ENCODE measurements around the gene UACA.
"Not testable (repeated sequence)": the region's sequence is repeated elsewhere in the genome, so short reads cannot be mapped to it uniquely, and the experiment has no call there.

UACA gene

GRCh38 chr15:70618929-70619328, 144.4 kb downstream of the UACA start:
- no peak for DNase-seq

- no peak for DNase-seq
These were observed 145.5 kb downstream of the UACA start for GRCh38 chr15:70617911-70618287.

GRCh38 chr15:70617076-70617910, 146.1 kb downstream of the UACA start:
- no peak for DNase-seq

- DNase-seq, result not testable (repeated sequence)
These were observed 147.0 kb downstream of the UACA start for GRCh38 chr15:70616311-70616756.

- no peak for DNase-seq
These were observed 147.7 kb downstream of the UACA start for GRCh38 chr15:70615435-70616310.

GRCh38 chr15:70614221-70614620, 149.1 kb downstream of the UACA start:
- DNase-seq, result no peak

- no peak for DNase-seq
These were observed 150.1 kb downstream of the UACA start for GRCh38 chr15:70613271-70613670.

GRCh38 chr15:70611286-70611685, 152.1 kb downstream of the UACA start:
- no peak for DNase-seq

GRCh38 chr15:70610541-70610940, 152.8 kb downstream of the UACA start:
- no peak for DNase-seq

- DNase-seq, result no peak
These were observed 153.5 kb downstream of the UACA start for GRCh38 chr15:70609889-70610288.

GRCh38 chr15:70608144-70608543, 155.2 kb downstream of the UACA start:
- no peak for DNase-seq

- DNase-seq, result no peak
These were observed 157.6 kb downstream of the UACA start for GRCh38 chr15:70605606-70606410.

GRCh38 chr15:70604666-70605315, 158.6 kb downstream of the UACA start:
- no peak for DNase-seq
